HG03457 (cell line): Measurements from ENCODE around the gene USP37.

Experiments
- ATAC-seq: cut with Tn5 transposase; IDR thresholded peaks from one replicate; pipeline ENCODE4 v1.9.1; 2021; ENCODE audit warnings: moderate number of reproducible peaks; ENCODE audit not compliant: unreplicated experiment

The USP37 gene

DNA sequence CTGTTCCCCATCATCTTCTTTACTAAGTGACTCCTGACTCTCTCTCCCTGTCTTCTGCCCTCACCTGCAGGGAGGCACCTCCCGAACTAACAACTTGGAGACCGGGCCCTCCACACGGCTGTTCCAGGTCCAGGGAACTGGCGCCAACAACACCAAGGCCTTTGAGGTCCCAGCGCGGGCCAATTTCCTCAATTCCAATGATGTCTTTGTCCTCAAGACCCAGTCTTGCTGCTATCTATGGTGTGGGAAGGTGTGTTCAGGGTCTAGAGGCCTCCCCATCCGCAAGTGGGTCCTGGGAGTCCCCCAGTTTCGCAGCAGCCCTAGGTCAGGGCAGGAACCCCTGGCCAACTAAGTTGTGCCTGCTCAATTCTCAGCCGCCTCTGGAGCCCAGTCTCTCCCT is 133.7 kb downstream of the USP37 start:
- no peak for ATAC-seq

DNA sequence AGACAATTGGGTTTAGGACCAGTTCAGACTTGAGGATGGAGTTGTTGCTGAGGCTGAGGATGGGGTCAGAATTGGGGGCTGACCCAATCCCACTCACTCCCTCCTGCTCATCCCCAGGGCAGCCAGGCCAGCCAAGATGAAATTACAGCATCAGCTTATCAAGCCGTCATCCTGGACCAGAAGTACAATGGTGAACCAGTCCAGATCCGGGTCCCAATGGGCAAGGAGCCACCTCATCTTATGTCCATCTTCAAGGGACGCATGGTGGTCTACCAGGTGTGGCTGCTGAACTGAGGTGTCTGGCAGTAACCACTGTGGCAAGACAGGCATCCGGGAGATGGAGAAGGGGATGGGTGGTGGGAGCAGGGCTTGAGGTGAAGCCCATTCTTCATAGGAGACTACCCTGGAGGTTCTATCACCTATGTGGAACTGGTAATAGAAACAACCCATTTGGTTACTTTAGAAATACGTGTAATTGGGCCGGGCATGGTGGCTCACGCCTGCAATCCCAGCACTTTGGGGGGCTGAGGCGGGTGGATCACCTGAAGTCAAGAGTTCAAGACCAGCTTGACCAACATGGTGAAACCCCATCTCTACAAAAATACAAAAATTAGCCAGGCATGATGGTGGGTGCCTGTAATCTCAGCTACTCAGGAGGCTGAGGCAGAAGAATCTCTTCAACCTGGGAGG is 135.3 kb downstream of the USP37 start:
- ATAC-seq, result no peak

DNA sequence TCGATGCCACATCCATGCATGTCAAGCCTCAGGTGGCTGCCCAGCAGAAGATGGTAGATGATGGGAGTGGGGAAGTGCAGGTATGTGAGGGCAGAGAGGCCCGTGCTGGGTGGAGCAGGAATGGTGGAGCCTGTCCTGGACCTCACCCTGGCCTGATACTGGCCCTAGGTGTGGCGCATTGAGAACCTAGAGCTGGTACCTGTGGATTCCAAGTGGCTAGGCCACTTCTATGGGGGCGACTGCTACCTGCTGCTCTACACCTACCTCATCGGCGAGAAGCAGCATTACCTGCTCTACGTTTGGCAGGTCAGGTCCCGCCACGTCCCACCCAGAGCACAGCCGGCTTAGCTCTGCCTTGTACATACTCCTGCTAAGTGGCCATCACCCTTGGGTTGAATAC is 136.3 kb downstream of the USP37 start:
- no peak for ATAC-seq

DNA sequence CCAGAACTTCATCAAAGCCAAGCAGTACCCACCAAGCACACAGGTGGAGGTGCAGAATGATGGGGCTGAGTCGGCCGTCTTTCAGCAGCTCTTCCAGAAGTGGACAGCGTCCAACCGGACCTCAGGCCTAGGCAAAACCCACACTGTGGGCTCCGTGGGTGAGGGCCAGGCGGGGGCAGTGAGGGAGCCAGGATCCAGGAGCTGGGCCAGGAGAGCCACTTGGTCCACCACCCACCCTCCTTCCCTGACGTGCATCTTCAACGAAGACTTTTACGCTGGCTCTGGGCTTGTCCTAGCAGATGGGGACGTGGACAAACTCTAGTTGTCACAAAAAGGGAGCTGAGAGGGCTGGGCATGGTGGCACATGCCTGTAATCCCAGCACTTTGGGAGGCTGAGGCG is 137.4 kb downstream of the USP37 start:
- no peak for ATAC-seq

DNA sequence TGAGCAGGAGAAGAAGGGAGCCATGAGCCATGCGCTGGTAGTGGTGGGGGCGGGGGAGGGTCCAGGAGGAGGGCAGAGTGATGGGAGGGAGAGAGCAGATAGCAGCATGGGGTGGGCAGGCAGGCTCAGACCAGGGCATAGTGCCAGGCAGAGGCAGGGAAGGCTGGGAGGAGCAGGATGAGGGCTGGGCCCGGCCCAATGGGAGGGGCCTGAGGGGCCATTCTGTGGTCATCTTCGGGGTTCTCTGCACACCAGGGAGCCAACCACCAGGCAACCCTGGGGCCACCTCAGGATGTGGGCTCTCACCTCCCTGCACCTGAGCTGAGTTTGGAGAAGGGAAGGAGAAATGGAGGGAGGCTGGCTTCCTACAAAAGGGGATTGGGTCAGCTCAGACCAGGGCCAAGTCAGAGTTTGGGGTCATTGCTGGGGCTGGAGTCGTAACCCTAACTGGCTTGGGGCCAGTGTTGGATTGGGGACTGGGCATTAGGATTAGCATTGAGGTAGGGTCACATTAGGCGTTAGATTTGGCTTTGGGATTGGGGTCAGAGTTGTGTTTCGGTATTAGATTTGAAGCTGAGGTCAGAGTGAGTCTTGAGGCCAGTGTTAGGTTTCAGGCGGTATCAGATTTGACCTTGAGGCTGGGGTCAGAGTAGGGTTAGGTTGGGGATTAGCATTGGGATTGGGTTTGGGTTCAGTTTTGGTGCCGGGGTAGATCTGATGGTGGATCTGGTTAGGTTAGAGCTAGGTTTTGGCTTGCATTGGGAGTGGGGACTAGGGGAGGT is 138.0 kb downstream of the USP37 start:
- no peak for ATAC-seq

DNA sequence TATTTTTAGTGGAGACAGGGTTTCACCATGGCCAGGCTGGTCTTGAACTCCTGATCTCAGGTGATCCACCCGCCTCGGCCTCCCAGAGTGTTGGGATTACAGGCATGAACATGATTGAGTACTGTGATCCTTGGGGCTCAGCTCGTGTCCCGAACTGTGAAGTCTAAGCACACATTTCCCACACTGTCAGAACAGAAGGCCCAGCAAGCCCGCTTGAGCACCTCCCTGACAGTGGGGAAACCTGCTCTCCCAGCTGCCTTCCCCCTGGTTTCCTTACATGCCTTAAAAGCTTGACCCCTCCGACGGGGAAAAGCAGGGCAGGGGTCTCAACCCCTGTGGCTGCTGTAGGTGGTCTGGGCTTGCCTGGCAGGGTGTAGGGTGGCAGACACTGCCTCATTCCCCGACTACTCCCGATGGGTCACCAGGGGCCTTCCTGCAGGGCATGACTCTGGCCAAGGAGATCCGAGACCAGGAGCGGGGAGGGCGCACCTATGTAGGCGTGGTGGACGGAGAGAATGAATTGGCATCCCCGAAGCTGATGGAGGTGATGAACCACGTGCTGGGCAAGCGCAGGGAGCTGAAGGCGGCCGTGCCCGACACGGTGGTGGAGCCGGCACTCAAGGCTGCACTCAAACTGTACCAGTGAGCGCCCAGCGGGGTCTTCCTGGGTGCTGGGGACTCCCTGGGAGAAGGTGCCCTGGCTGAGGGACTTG is 139.1 kb downstream of the USP37 start:
- ATAC-seq, result no peak

DNA sequence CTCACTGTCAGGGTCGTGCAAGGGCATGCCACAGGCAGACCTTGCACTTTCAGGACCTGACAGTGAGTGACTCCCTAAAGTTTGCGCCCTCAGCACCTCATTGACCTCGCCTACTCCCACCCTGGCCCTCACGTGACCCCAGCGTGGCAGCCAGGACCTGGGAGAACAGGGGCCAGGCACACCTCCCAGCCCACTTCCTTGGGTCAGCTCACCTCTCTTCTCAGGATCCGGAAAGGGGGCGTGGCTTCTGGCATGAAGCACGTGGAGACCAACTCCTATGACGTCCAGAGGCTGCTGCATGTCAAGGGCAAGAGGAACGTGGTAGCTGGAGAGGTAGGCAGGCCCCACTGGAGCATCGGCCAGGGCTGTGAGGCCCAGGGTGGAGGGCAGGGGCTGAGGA is 140.4 kb downstream of the USP37 start:
- ATAC-seq, result no peak

DNA sequence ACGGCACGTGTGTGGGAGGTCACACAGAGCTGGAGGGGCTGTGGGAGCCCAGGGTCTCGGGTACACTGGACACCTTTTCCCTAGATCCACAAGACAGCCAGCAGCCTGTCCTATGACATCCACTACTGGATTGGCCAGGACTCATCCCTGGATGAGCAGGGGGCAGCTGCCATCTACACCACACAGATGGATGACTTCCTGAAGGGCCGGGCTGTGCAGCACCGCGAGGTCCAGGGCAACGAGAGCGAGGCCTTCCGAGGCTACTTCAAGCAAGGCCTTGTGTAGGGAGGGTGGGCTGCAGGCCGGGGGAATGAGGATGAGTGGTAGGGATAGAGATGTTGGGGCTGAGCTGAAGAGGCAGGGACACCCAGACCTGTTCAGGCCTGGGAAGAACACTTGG is 142.6 kb downstream of the USP37 start:
- ATAC-seq, result no peak

DNA sequence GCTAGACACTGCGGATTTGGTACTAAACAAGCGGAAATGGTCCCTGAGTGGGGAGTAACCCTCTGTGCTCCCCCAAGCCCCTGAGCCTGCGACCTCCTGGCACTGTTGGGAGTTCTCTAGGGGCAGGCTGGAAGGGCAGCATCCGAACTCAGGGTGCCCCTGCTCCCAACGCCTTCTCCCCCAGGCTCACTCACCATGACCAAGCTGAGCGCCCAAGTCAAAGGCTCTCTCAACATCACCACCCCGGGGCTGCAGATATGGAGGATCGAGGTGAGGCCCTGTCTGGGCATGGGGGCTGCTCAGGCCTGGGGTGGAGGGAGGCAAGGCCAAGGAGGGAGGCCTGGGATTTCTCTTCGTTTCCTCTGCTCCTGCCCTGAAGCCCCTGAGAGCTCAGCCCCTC is 144.6 kb downstream of the USP37 start:
- ATAC-seq, result no peak

DNA sequence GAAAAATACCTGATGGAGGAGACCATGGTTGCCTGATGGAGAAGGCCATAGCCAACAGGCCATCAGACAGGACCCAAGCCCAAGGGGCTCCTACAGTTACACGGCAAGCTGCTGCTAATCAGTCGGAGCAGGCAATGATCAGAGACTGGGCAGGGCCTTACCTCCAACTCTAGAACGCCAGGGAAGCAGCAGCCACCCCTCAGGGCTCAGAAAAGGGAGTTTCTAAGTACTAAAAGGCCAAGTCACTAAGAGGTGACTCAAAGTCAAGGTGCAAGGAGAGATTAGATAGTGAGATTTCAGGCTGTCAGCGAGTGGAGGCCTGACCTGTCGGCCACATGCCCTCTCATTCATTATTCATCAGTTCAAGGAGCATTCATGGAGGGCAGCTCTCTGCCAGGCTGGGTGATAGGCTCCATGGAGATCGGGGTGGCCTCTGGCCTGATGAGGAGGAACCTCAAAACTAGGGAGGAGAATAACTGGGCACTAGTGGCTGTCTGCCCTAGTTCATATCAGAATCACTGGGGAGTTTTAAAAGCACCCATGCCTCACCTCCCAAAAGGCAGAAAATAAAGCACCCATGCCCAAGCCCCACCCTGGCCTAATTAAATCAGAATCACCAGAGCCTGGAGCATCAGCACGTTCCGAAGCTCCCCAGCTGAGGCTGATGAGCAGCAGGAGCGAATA is 145.6 kb downstream of the USP37 start:
- ATAC-seq, result no peak

DNA sequence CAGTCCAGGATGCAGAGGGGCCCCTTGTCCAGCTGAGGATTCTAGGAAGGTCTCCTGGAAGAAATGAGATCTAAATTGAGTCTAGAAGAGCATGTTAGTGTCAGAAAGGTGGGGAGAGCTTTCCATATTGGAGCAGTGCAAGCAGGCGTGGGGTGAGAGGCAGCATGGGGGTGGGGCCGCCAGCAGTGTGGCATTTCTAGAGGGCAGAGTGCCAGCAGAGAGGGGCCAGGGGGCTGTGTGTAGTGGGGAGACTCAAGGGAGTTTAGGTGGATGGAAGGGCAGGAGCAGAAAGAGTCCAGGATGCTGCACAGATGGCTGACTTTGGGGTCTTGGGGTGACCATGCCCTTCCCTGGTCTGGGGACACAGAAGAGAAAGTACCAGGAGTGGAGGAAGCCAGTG is 147.1 kb downstream of the USP37 start:
- ATAC-seq, result no peak

DNA sequence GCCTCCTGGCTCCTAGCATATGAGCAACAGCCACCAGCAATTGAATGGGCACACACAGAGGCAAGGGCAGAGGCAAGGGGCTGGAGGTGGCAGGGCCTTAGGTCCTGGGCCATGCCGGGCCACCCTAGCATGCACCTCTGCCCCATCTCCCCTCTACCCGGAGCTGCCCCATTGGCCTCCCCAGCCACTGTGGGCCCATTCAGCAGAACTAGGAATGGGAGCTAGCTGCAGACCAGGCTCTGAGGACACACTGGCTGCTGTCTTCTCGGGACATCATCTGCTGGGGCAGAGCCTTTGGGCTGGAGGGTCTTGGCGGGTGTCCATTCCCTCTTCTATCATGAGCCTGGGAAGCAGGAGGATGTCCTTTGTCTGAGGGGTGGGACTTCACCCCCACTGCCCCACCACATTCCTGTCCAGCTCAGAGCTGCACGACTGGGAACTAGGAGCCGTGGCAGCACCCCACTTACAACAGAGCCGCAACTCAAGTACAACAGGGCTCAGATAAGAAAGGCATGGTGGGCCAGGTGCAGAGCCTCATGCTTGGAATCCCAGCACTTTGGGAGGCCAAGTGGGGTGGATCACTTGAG is 148.4 kb downstream of the USP37 start:
- ATAC-seq, result no peak

DNA sequence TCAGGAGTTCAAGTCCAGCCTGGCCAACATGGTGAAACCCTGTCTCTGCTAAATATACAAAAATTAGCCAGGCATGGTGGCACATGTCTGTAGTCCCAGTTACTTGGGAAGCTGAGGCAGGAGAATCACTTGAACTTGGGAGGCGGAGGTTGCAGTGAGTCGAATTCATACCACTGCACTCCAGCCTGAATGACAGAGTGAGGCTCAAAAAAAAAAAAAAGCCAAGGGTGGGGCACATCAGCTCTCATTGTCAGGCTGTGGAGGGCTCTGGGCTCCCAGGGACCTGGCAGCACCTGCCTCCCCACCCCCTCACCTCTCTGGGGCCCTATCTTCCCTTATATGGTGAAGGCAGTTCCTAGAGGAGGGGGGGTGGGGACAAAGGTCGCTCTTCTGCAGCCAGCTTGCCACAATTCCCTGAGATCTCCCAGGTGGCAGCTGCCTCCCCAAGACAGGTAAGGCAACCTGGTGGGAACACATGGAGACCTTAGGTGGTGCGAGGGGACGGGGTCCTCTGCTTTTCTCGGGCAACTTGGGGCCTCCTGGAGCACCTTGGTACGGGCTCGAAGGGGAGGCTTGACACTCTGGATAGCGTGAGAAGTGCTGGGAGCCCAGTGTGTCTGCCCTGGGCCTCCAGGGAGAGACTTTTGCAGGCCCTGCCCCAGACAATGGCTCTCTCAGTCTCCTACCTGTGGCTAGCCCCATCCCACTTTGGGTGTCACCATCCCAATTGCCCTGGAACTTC is 149.3 kb downstream of the USP37 start, which contains the start of gene VIL1:
TSS of gene VIL1 (plus strand) at position 407 of the 742 bp plus-strand sequence. CDS start 4,656 bp downstream, outside the sequence.
- ATAC-seq, result no peak

DNA sequence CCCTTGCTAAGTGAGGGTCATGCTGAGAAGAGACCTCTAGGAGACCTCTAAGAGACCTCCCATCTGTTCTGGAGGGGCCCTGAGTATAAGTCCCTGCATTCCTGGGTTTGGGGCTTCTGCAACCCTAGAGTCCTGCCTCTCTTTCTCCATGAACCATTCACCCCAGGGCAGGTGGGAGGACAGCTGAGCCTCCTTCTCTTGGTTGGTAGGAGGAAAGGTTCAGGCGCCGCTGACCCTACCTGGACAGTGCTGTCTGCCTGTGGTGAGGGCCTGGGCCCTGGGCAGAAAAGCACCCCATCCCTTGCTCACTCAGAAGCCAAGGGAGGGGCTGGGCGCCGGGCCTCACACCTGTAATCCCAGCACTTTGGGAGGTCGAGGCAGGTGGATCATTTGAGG is 149.8 kb downstream of the USP37 start:
- no peak for ATAC-seq

DNA sequence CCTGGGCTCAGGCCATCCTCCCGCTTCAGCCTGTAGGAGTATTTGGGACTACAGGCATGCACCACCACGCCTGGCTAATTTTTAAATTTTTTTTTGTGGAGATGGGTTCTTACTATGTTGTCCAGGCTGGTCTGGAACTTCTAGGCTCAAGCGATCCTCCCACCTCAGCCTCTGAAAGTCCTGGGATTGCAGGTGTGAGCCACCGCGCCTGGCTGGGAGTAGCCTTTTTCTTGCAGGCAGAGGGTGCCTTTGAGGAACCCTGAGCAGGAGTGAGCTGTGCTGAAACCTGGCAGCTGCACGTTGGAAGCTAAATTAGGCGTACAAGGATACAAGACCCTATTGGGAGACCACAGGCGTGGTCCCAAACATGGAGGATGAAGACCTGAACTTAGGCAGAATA is 160.4 kb downstream of the USP37 start:
- no peak for ATAC-seq

DNA sequence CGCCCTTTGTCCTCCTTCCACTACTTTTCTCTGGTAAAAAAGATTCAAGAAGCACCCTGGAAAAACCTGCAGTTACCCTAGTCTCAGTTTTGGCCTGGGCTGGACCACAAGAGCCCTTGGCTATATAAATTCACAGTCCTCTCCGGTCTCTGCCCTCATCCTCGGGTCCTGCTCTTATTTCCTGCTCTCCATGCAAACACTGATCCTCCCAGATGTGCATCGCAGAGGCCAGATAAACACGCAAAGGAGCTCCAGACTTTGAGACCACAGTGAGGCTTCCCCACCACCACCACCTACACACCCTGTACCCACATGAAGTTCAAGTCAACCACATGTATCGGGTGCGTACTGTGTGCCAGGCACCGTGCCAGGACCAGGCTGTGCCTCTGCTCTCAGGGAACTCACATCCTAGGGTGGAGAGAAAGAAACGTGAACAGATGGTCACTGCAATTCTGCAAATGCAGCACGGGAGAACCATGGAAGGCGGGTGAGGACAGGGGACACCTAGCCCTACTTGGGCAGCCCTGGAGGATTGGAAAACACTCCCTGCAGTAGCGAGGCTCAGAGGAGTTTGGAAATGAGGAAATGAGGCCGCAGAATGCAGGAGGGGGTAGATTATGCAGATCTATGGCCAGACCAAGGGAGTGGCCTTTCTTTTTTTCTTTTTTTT is 161.1 kb downstream of the USP37 start:
- peak; percentile 7 for ATAC-seq

DNA sequence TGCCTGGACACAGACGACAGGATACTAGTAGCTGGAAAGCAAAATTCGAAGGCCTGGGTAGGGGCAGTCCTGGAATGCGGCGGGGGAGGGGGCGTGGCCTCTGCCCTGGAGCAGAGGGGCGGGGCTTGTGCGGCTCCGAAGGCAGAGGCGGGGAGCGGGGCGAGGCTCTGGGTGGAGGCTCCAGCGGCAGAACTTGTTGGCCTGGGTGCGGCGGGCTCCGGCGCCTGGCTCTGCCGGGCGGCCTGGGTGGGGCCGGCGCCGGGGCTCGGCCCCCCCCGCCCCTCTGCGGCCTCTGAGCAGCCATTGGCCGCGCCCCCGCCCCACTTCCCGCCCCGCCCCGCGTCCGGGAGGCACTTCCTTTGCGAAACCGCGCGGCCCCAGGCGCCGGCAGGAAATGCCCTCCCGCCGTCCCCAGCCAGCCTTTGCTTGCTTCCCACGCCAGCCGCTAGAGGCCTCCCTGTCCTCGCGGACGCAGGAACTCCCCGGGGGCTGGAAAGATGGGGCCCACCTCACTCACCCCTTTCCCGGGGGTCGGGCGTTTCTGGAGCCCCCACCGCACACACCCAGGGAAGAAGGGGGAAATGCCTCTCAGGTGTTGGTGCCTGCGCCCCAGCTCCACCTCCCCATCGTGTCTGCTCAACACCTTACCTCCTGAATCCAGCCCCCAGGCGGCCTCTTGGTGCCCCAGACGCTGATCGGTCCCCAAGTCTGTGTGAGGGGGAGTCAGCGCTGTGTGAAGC is 161.8 kb downstream of the USP37 start:
- peak; percentile 66 for ATAC-seq

DNA sequence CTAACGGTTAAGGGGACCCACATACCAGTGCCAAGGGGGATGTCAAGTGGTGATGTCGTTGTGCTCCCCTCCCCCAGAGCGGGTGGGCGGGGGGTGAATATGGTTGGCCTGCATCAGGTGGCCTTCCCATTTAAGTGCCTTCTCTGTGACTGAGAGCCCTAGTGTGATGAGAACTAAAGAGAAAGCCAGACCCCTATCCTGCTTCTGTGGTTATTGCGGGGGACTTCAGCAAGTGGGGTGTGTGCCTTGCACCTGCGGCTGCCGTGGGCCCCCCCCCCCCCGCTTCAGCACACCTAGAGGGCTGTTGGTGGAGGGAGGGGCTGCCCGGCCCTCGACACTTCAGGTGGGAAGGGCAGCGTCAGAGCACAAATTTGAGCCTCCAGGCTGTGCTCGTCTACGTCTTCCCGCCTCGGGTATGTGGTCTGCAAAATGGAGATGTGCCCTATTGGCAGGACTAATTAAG is 162.4 kb downstream of the USP37 start:
- no peak for ATAC-seq
